ENCODE data around the gene LAT. TPM values are rescaled to one million over a fixed set of nuclear protein-coding genes. Genes with fewer than 3 reads are reported as not detected.

Gene LAT
- total and polyA plus RNA-seq, 2 donors (not counting 3 experiments of a cell fraction or from before 2014, with no cell fraction given), result 4.5 to 5.9 TPM

DNA sequence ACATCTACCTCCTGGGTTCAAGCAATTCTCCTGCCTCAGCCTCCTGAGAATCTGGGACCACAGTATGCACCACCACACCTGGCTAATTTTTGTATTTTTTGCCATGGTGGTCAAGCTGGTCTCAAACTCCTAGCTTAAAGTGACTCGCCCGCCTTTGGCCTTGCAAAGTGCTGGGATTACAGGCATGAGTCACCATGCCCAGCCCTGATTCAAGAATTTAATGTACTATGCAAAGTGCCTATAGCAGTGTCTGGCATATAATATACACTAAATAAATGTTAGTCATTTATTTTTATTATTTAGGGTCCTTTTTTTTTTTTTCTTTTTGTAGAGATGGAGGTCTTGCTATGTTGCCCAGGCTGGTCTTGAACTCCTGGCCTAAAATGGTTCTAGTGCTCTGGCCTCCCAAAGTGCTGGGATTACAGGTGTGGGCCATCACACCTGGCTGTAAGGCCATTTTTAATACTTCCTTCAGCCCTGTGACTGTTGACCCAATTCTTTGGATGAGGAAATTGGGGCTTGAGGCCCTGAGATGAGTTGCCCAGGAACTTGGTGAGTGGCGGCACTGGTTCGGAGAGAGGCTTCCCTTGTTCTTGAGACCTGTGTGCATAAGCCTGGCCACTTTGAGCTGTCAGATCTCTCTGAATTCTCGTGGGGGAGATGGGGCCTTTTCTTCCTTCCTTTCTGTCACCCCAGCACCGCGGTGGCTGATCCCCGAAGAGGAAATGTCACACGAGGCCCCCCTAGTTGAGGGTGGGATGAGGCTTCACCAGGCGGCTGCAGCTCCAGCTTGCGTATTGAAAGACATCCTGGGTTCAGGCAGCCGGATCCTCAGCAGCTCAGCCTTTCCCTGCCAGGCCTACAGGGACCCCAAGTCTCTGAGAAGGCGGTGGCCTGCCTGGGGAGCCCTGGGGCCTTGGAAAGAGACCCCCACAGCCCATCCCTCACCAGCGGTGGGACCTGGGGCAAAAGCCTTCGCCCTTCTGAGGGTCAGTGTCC lies 38.7 kb downstream of the LAT start:
- H3K9me1 ChIP-seq (replicated peaks; ENCODE audit: control insufficient read depth, extremely low read depth, insufficient read depth, low read length), result no peaks in the 10 kb centered on the region
- DNase-seq (ENCODE audit: low read depth, low spot score) (no peak), FAIRE-seq (no peak)
- H3K9me3 ChIP-seq (replicated peaks; ENCODE audit: control insufficient read depth, insufficient read depth, low read length), result no peaks in the 10 kb centered on the region
- H3K4me1 ChIP-seq (ENCODE audit: control insufficient read depth, extremely low read depth, insufficient read depth, low read length), result no peaks in the 10 kb centered on the region
- no peaks in the 10 kb centered on the region for H3K36me3 ChIP-seq (ENCODE audit: control insufficient read depth in 2 of 2, extremely low read depth in 1 of 2, insufficient read depth in 2 of 2, low read length in 2 of 2)
- H3K79me2 ChIP-seq (ENCODE audit: control insufficient read depth, insufficient read depth, low read length), result no peaks in the 10 kb centered on the region
- TF ChIP-seq EZH2 (IDR thresholded peaks at IDR 0.05; ENCODE audit: borderline replicate concordance, low read depth, low read length, severe bottlenecking) (no peak), MYC (IDR thresholded peaks at IDR 0.05; ENCODE audit: low read depth, low read length) (no peak)
- TF ChIP-seq, protein P1, sequence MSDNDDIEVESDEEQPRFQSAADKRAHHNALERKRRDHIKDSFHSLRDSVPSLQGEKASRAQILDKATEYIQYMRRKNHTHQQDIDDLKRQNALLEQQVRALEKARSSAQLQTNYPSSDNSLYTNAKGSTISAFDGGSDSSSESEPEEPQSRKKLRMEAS (IDR thresholded peaks at IDR 0.05; ENCODE audit: insufficient read depth, insufficient read length), result no peak
- H3K4me3 ChIP-seq (replicated peaks in 1 of 3; ENCODE audit: insufficient read depth in 1 of 3, low read depth in 1 of 3, low read length in 3 of 3), result no peak overlapping the region
- H3K4me2 ChIP-seq (ENCODE audit: insufficient read depth, low read length), result no peak overlapping the region
- no peak overlapping the region for H3K27ac ChIP-seq (ENCODE audit: insufficient read depth, low read depth, low read length)
- no peaks in the 10 kb centered on the region for H4K20me1 ChIP-seq (replicated peaks; ENCODE audit: control insufficient read depth, extremely low read depth, insufficient read depth, low read length)
- POLR2A ChIA-PET, result no interaction called here
- no TSS peak for BruUV-seq (replicated peaks)
- intact Hi-C loops (cut with micrococcal nuclease), result no loop called here
- no peak overlapping the region for H3K9ac ChIP-seq (replicated peaks; ENCODE audit: extremely low read depth, insufficient read depth, low read length)
- dilution Hi-C loops (cut with MboI; ENCODE audit: extremely low pct_ligation_motif_present, low sequenced_read_pairs), result no loop called here
- CTCF ChIA-PET, result interaction anchor here (1.2 kb wide), 1 partner anchor 14 kb away, joined by 3 read pairs; no protein-coding TSS in a partner anchor
- no peaks in the 10 kb centered on the region for H3K27me3 ChIP-seq (ENCODE audit: control insufficient read depth in 2 of 2, insufficient read depth in 2 of 2, low read length in 2 of 2)
- no peak overlapping the region for H2AFZ ChIP-seq (ENCODE audit: low read depth, low read length)

- no peaks in the 10 kb centered on the region for H4K20me1 ChIP-seq (replicated peaks; ENCODE audit: control insufficient read depth, extremely low read depth, insufficient read depth, low read length)
- ChIA-PET POLR2A (no interaction called here), CTCF (no interaction called here)
- no peaks in the 10 kb centered on the region for H3K27me3 ChIP-seq (ENCODE audit: control insufficient read depth in 2 of 2, insufficient read depth in 2 of 2, low read length in 2 of 2)
- intact Hi-C loops (cut with micrococcal nuclease) (no loop called here), dilution Hi-C loops (cut with MboI; ENCODE audit: extremely low pct_ligation_motif_present, low sequenced_read_pairs) (no loop called here)
- no peak for DNase-seq (ENCODE audit: low read depth, low spot score)
- BruUV-seq (replicated peaks), result no TSS peak
- no peak for TF ChIP-seq POLR2AphosphoS5 (IDR thresholded peaks at IDR 0.05; ENCODE audit: insufficient read depth, low read depth, low read length)
- TF ChIP-seq, protein P1 (IDR thresholded peaks at IDR 0.05; ENCODE audit: insufficient read depth, insufficient read length), result no peak
- TF ChIP-seq JUN (IDR thresholded peaks at IDR 0.05; ENCODE audit: borderline replicate concordance, insufficient read depth, insufficient read length, low read depth), result no peak
- TF ChIP-seq POLR2A (IDR thresholded peaks at IDR 0.05; ENCODE audit: low read depth, low read length), result no peak
- no peak for TF ChIP-seq FOS (IDR thresholded peaks at IDR 0.05; ENCODE audit: borderline replicate concordance, insufficient read depth, low read length)
- no peak for TF ChIP-seq GATA2 (IDR thresholded peaks at IDR 0.05; ENCODE audit: insufficient read depth, insufficient read length, low read depth, low read length)
- TF ChIP-seq, protein P2, sequence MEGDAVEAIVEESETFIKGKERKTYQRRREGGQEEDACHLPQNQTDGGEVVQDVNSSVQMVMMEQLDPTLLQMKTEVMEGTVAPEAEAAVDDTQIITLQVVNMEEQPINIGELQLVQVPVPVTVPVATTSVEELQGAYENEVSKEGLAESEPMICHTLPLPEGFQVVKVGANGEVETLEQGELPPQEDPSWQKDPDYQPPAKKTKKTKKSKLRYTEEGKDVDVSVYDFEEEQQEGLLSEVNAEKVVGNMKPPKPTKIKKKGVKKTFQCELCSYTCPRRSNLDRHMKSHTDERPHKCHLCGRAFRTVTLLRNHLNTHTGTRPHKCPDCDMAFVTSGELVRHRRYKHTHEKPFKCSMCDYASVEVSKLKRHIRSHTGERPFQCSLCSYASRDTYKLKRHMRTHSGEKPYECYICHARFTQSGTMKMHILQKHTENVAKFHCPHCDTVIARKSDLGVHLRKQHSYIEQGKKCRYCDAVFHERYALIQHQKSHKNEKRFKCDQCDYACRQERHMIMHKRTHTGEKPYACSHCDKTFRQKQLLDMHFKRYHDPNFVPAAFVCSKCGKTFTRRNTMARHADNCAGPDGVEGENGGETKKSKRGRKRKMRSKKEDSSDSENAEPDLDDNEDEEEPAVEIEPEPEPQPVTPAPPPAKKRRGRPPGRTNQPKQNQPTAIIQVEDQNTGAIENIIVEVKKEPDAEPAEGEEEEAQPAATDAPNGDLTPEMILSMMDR (IDR thresholded peaks at IDR 0.05; ENCODE audit: extremely low read depth in 1 of 2, insufficient read depth in 1 of 2, low read depth in 1 of 2, low read length in 2 of 2), result no peak
- no peaks in the 10 kb centered on the region for H3K79me2 ChIP-seq (ENCODE audit: control insufficient read depth, insufficient read depth, low read length)
- H3K4me3 ChIP-seq (replicated peaks in 1 of 3; ENCODE audit: insufficient read depth in 1 of 3, low read depth in 1 of 3, low read length in 3 of 3), result no peak overlapping the region
- no peaks in the 10 kb centered on the region for H3K9me3 ChIP-seq (replicated peaks; ENCODE audit: control insufficient read depth, insufficient read depth, low read length)
- no peak overlapping the region for H3K4me2 ChIP-seq (ENCODE audit: insufficient read depth, low read length)
- no peaks in the 10 kb centered on the region for H3K4me1 ChIP-seq (ENCODE audit: control insufficient read depth, extremely low read depth, insufficient read depth, low read length)
- no peak overlapping the region for H2AFZ ChIP-seq (ENCODE audit: low read depth, low read length)
- H3K27ac ChIP-seq (ENCODE audit: insufficient read depth, low read depth, low read length), result no peak overlapping the region
- no peaks in the 10 kb centered on the region for H3K36me3 ChIP-seq (ENCODE audit: control insufficient read depth in 2 of 2, extremely low read depth in 1 of 2, insufficient read depth in 2 of 2, low read length in 2 of 2)
- FAIRE-seq, result no peak
- no peak overlapping the region for H3K9ac ChIP-seq (replicated peaks; ENCODE audit: extremely low read depth, insufficient read depth, low read length)
- H3K9me1 ChIP-seq (replicated peaks; ENCODE audit: control insufficient read depth, extremely low read depth, insufficient read depth, low read length), result no peaks in the 10 kb centered on the region
These were observed 39.4 kb downstream of the LAT start for GRCh38 chr16:29024278-29024677.
